Keratinocyte (primary cell): ENCODE results near the gene PTPRN2.
"Not testable (repeated sequence)": the region's sequence is repeated elsewhere in the genome, so short reads cannot be mapped to it uniquely, and the experiment has no call there.

ENCODE experiments used
- CTCF ChIP-seq, 3 experiments: IDR thresholded peaks in 1 of 3; conservative IDR thresholded peaks in 1 of 3; optimal IDR thresholded peaks in 1 of 3; 2 replicates in 2 of 3; 3 replicates in 1 of 3; pipeline versions ENCODE3 to v1.5.1; 2011; ENCODE audit warnings: low read length in 3 of 3, mild to moderate bottlenecking in 3 of 3, moderate library complexity in 2 of 3, control low read depth in 1 of 3, inconsistent platforms in 1 of 3; ENCODE audit not compliant: insufficient read depth in 2 of 3; ENCODE audit errors: extremely low read depth in 1 of 3
- EZH2 ChIP-seq: IDR thresholded peaks from one replicate; pipeline ENCODE4 v1.6.1; 2012; ENCODE audit warnings: inconsistent platforms, mild to moderate bottlenecking, low read length, moderate library complexity

DNA sequence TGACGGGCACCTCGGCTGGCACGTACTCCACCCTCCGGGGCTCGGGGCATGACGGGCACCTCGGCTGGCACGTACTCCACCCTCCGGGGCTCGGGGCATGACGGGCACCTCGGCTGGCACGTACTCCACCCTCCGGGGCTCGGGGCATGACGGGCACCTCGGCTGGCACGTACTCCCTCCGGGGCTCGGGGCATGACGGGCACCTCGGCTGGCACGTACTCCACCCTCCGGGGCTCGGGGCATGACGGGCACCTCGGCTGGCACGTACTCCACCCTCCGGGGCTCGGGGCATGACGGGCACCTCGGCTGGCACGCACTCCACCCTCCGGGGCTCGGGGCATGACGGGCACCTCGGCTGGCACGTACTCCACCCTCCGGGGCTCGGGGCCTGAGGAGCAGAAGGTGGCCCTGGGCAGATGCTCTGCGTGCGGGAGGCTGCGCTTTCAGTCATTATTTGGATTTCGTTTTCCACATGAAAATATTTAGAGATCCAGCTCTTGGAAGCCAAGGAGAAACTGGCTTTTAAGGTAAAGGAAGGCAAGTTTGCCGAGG lies 1086.6 kb downstream of the PTPRN2 start:
- TF ChIP-seq CTCF (optimal IDR thresholded peaks at IDR 0.05 in 1 of 3, IDR thresholded peaks at IDR 0.05 in 1 of 3, conservative IDR thresholded peaks at IDR 0.05 in 1 of 3; ENCODE audit: extremely low read depth in 1 of 3, insufficient read depth in 2 of 3, low read length in 3 of 3); EZH2: not testable (repeated sequence)
